GM10266 (cell line): Measurements from ENCODE around the gene NSMF.

ENCODE experiments used
- DNase-seq: peaks from one replicate; pipeline ENCODE4 v3.0.0; 2012; ENCODE audit errors: extremely low spot score
- CTCF ChIP-seq: IDR thresholded peaks from 2 replicates; pipeline ENCODE4 v1.5.1; 2012; ENCODE audit warnings: mild to moderate bottlenecking, low read depth; ENCODE audit not compliant: control insufficient read depth, insufficient read depth; ENCODE audit errors: missing control alignments

NSMF gene

GRCh38 chr9:137435980-137436760 lies 23.0 kb downstream of the NSMF start:
- TF ChIP-seq CTCF = no peak
- DNase-seq = no peak

- no peak for DNase-seq
- TF ChIP-seq CTCF = no peak
Observed at GRCh38 chr9:137435381-137435891, 23.7 kb downstream of the NSMF start.

GRCh38 chr9:137434498-137435380 lies 24.4 kb downstream of the NSMF start:
- no peak for TF ChIP-seq CTCF
- no peak for DNase-seq

GRCh38 chr9:137433916-137434431 lies 25.2 kb downstream of the NSMF start:
- no peak for TF ChIP-seq CTCF
- no peak for DNase-seq

GRCh38 chr9:137433349-137433915 lies 25.7 kb downstream of the NSMF start:
- no peak for DNase-seq
- TF ChIP-seq CTCF = no peak

- TF ChIP-seq CTCF = no peak
- no peak for DNase-seq
Observed at GRCh38 chr9:137432687-137433348, 26.3 kb downstream of the NSMF start.
